Epidermal melanocyte (primary cell): Measurements from ENCODE around the gene ALK.
"Not testable (repeated sequence)": the region's sequence is repeated elsewhere in the genome, so short reads cannot be mapped to it uniquely, and the experiment has no call there.

Source experiments
- DNase-seq: peaks from one replicate; pipeline ENCODE4 v3.0.0; 2011; ENCODE audit warnings: low spot score; ENCODE audit not compliant: insufficient read length

ALK gene

DNA sequence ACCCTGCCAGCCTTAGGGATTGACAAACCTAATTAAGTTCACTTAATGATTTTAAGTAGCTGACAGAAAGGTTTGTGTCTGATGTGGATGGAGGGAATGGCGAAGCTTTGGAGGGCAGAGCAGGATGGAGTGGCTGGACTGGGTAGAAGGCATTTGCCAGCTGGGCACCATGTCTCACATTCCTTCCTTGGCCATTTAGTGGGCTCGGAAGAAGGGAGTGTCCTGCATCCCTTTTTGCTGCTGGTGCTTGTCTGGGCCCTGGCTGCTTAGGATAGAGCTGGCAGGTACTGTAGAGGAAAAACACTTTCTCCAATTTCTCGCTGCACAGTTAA lies 639.5 kb downstream of the ALK start:
- DNase-seq = no peak

- DNase-seq = peak; percentile 50
These were observed 640.1 kb downstream of the ALK start for GRCh38 chr2:29281086-29281915.

GRCh38 chr2:29278966-29279365 lies 642.4 kb downstream of the ALK start:
- no peak for DNase-seq

GRCh38 chr2:29276151-29276550 lies 645.2 kb downstream of the ALK start:
- no peak for DNase-seq

GRCh38 chr2:29275186-29275585 lies 646.2 kb downstream of the ALK start:
- DNase-seq = no peak

GRCh38 chr2:29273685-29274611 lies 647.4 kb downstream of the ALK start:
- no peak for DNase-seq

GRCh38 chr2:29273004-29273684 lies 648.2 kb downstream of the ALK start:
- DNase-seq = no peak

GRCh38 chr2:29272311-29272710 lies 649.1 kb downstream of the ALK start:
- no peak for DNase-seq

DNA sequence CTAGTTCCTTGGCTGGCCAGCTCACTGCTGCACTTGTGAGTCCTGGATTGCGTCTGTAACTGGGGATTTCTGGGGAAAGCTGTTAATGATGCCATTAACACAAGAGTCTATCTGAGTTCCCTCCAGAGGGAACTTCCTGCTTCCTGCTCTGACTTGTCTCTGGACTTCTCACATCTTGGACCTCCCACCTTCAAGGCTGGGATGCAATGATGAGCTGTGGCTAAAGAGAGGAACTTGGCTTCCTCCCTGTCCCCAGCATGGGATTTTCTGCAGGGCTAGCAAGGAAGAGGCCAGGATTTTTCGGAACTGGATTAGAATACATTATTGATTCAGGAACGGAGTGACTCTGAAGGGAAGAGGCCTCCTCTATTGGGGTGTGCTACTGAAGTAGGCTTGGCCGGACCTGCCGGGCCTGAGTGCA lies 650.7 kb downstream of the ALK start:
- no peak for DNase-seq

DNA sequence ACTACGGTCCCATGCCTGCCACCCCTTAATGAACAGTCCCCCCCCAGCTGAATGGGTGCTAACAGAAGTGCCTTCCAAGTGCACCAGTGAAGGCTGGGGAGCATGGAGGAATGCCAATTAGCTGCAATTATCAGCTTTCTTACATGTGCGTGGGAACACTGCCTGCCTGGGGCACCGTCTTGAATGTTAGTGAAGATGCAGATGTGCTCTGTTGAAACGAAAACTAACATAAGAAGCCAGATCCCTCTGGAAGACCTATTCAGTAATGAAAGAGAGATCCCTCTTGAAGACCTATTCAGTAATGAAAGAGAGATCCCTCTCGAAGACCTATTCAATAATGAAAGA lies 651.6 kb downstream of the ALK start:
- no peak for DNase-seq

GRCh38 chr2:29269095-29269764 lies 652.2 kb downstream of the ALK start:
- no peak for DNase-seq

DNA sequence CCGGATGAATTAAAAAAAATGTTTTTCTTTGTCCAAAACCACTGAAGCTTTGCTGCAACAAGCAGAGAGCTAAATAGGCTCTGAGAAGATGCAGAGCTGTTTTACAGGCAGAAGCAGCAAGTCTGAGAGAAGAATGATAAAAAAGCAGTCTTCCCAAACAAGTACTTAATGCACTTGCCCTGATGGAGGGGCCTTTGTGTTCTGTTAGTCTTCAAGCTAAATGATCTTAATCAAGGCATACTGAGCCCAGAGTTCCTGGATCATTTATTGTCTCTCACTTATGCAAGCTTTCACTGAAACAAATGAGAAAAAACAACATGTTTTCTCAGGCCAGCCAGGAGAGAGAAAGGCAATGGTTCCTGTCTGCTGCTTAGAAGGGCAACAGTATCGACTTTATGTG lies 653.7 kb downstream of the ALK start:
- DNase-seq = no peak

DNA sequence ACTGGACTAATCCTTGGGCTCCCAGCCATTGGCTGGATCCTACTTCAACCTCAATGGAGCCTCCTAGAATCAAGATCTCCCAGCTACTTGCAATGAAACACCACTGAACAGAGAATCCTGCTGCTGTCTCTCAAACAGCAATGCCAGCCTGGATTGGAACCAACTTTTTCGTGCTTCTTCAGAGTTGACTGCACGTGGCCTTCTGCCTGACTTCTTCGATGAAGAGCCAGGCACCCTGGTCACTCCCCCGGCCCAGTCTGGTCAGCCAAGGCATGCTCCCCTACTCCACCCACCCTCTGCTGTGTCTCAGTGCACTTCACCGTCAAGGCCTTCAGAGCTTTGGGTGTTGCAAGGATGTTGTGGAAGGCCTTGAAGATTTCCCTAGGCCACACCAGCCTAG lies 657.5 kb downstream of the ALK start:
- no peak for DNase-seq

DNA sequence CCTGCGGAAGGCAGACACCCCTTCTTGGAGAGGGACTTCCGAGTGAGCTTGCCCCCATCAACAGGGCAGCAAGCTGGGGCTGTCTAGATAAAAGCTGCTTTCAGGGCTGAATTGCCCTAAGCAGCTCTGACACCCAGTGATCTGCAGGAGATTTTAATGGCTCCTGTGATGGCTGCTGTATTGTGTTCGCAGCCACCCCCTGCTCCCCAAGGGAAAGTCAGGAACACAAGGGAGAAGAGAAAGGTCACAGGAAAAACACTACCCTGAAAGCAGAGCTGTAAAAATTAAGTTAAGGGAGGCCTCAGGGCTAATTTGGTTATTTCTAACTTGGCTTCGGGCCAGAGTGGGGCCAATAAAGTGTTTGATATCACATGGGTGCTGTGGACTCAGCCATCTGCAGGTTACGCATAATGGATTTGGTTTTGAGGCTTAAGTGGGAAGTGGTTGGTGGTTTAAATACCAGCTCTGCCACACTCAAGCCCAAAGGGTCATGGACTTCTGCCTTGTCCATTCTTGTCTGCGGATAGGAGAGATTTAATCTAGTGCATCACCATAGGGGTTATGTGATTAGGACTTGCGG lies 658.6 kb downstream of the ALK start:
- DNase-seq = peak; percentile 46

GRCh38 chr2:29261003-29261402 lies 660.4 kb downstream of the ALK start:
- DNase-seq = no peak

DNA sequence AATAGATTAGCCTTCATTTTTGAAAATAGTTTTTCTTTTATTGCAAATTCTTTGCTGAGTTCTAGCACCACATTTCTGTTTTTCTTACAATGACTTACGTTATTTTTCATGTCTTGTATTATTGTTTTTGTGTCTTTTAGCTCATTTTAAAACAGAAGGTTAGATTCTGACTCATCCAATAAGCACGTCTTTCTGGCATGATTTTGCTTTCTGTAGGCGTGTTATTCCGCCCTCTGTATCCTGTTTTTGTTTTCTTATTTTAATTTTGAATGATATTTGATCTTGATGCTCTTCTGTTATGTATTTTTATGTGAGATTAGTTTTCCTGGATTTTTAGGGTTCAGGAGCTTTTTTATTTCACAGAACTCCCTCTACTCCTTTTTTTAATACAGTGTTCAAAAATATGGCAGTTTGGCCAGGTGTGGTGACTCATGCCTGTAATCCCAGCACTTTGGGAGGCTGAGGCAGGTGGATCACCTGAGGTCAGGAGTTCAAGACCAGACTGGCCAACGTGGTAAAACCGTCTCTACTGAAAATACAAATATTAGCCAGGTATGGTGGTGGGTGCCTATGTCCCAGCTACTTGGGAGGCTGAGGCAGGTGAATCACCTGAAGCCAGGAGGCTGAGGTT lies 661.1 kb downstream of the ALK start:
- no peak for DNase-seq

DNA sequence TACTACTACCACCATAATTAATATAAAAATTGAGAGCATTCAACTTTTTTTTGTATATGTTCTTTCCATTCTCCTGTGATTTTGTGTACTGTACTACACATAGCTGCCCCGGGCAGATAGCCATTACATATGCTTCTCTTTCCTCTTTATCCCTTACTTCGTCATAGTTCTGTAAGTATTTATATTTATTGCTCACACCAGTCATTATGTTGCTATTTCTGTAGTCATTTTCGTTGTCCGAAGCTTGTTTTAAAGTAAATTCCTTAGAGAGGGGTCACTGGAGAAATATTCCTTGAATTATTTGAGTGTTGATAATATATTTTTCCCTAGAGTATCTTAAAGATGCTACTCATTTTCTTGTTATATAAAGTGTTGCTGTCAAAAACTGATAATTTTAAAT lies 662.2 kb downstream of the ALK start:
- DNase-seq = no peak

GRCh38 chr2:29255004-29255403 lies 666.4 kb downstream of the ALK start:
- no peak for DNase-seq

DNA sequence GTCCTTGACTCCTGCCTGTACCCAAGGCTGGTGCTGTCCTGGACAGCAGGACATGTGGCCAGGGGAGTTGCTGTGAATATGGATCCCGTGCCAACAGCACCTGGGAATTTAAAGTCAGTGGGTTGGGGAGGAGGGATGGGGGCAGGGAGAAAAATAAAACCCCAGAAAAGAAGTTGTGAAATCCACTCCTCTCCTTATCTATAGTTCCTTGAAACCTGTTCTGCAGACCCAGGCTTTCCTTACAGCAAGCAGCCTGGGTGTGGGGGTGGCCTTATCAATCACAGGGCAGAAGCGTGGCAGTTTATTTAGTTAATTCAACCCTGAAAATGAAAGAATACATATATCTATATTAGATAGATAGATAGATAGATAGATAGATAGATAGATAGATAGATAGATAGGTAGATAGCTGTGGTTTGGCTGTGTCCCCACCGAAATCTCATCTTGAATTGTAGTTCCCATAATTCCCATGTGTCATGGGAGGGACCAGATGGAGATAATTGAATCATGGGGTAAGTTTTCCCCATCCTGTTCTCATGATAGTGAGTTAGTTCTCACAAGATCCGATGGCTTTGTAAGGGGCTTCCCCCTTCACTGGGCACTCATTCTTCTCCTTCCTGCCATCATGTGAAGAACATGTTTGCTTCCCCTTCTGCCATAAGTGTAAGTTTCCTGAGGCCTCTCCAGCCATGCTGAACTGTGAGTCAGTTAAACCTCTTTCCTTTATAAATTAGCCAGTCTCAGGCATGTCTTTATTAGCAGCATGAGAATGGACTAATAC lies 667.7 kb downstream of the ALK start:
- DNase-seq = not testable (repeated sequence)

- DNase-seq = no peak
These were observed 668.4 kb downstream of the ALK start for GRCh38 chr2:29253026-29253425.
